H1 (cell line): ENCODE measurements around the gene CCER1.

Experiments used
- ASH2L ChIP-seq: fragments of 200-600, 300-600 bp; sonication (generic); IDR thresholded peaks from one replicate; pipeline ENCODE4 v1.7.1; 2017; ENCODE audit warnings: low read length
- BCL11A ChIP-seq, 2 experiments: IDR thresholded peaks; one replicate each; pipeline ENCODE4 v1.6.1; 2011; ENCODE audit warnings: low read depth in 2 of 2, low read length in 2 of 2, mild to moderate bottlenecking in 2 of 2
- CTCF ChIP-seq, 3 experiments: IDR thresholded peaks; 1 replicate in 2 of 3; 2 replicates in 1 of 3; pipeline versions ENCODE4 v1.5.1 to v1.6.1; 2011; ENCODE audit warnings: low read length in 3 of 3, mild to moderate bottlenecking in 3 of 3, inconsistent platforms in 2 of 3, low read depth in 1 of 3, moderate library complexity in 1 of 3; ENCODE audit not compliant: insufficient read depth in 1 of 3; ENCODE audit errors: control extremely low read depth in 1 of 3
- GABPA ChIP-seq: IDR thresholded peaks from 2 replicates; pipeline ENCODE4 v1.6.1; 2011; ENCODE audit warnings: mild to moderate bottlenecking, low read length, moderate library complexity, borderline replicate concordance; ENCODE audit not compliant: insufficient read depth
- HDAC6 ChIP-seq: IDR thresholded peaks from one replicate; pipeline ENCODE4 v1.7.1; 2012; ENCODE audit warnings: low read depth, mild to moderate bottlenecking, inconsistent platforms, low read length, moderate library complexity
- MAX ChIP-seq: IDR thresholded peaks from 2 replicates; pipeline ENCODE4 v1.6.1; 2012; ENCODE audit warnings: inconsistent platforms
- POLR2A ChIP-seq, 2 experiments: IDR thresholded peaks; 1 replicate in 1 of 2; 2 replicates in 1 of 2; pipeline ENCODE4 v1.6.1; 2011; ENCODE audit warnings: low read depth in 2 of 2, low read length in 2 of 2, mild to moderate bottlenecking in 2 of 2; ENCODE audit errors: control extremely low read depth in 1 of 2
- POLR2AphosphoS5 ChIP-seq: IDR thresholded peaks from 2 replicates; pipeline ENCODE4 v1.6.1; 2011; ENCODE audit warnings: low read depth, low read length

- TF ChIP-seq MAX (no peak), BCL11A (IDR thresholded peaks at IDR 0.05; ENCODE audit: low read depth in 2 of 2, low read length in 2 of 2) (no peak), POLR2A (IDR thresholded peaks at IDR 0.05; ENCODE audit: control extremely low read depth in 1 of 2, low read depth in 2 of 2, low read length in 2 of 2) (no peak), ASH2L (no peak), CTCF (IDR thresholded peaks at IDR 0.05; ENCODE audit: control extremely low read depth in 1 of 3, insufficient read depth in 1 of 3, low read depth in 1 of 3, low read length in 3 of 3) (no peak), GABPA (no peak), POLR2AphosphoS5 (no peak), HDAC6 (no peak)
Observed at GRCh38 chr12:90947869-90948268, 7.1 kb downstream of the CCER1 start.
